ENCODE data around the gene LDLRAD1. TPM values are rescaled to one million over a fixed set of nuclear protein-coding genes. Genes with fewer than 3 reads are reported as not detected.

LDLRAD1 gene
- total RNA-seq, 4 donors from 2014 or later: not detected

- Histone ChIP-seq H3K36me3 (no peaks in the 10 kb centered on the region), H3K27me3 (no peaks in the 10 kb centered on the region), H3K4me1 (peaks cover 0 to 6% of the 10 kb centered on the region in 2 donors), H3K4me3 (replicated peaks in 1 of 3) (no peak overlapping the region), H3K27ac (no peak overlapping the region), H3K9me3 (no peaks in the 10 kb centered on the region)
- 80 to 83% methylated on average over 2 to 7 of the region's 9 CpGs for WGBS, 2 donors
- no peak for DNase-seq
- TF ChIP-seq CTCF (IDR thresholded peaks at IDR 0.05): no peak
- no peak for TF ChIP-seq POLR2A (IDR thresholded peaks at IDR 0.05)
- intact Hi-C loops (cut with DNase I): no loop called here
These were observed 6.0 kb downstream of the LDLRAD1 start for GRCh38 chr1:54012008-54012325.

DNA sequence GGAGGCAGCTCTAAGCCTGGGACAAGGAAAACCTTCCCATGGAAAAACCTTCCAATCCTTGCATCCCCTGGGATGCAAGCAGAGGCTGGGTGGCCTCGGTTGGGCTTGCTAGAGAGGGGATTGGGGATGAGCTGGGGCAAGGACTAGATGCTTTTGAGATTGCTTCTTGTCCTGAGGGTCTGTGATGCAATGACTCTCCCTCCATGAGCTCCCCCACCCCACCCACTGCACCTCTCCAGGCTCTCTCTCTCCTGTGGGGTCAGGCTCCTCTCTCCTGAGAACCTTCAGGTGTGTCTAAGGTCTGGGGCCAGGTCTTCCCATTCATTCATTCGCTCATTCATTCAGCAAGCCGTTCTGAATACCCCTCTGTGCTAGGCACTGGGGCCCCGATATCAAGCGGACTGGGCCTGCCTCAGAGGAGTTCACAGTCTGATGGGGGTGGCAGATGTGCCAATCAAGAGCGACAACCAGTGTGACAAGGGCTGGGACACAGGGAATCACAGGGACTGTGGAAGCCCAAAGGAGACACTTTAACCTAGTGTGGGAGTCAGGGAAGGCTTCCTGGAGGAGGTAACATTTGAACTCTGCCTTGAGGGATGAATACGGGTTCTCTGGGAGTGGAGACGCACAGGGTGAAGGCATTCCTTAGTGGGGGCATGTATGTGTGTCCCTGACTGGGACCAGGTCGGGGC, 6.5 kb downstream of the LDLRAD1 start:
- DNase-seq: no peak
- WGBS, 2 donors: 81 to 91% methylated on average over 9 of the region's 9 CpGs
- Histone ChIP-seq H3K27me3 (no peaks in the 10 kb centered on the region), H3K27ac (no peak overlapping the region), H3K4me1 (peaks cover 0 to 6% of the 10 kb centered on the region in 2 donors), H3K36me3 (no peaks in the 10 kb centered on the region), H3K4me3 (replicated peaks in 1 of 3) (no peak overlapping the region), H3K9me3 (no peaks in the 10 kb centered on the region)
- intact Hi-C loops (cut with DNase I): no loop called here
- TF ChIP-seq POLR2A (IDR thresholded peaks at IDR 0.05): no peak
- TF ChIP-seq CTCF (IDR thresholded peaks at IDR 0.05): no peak

DNA sequence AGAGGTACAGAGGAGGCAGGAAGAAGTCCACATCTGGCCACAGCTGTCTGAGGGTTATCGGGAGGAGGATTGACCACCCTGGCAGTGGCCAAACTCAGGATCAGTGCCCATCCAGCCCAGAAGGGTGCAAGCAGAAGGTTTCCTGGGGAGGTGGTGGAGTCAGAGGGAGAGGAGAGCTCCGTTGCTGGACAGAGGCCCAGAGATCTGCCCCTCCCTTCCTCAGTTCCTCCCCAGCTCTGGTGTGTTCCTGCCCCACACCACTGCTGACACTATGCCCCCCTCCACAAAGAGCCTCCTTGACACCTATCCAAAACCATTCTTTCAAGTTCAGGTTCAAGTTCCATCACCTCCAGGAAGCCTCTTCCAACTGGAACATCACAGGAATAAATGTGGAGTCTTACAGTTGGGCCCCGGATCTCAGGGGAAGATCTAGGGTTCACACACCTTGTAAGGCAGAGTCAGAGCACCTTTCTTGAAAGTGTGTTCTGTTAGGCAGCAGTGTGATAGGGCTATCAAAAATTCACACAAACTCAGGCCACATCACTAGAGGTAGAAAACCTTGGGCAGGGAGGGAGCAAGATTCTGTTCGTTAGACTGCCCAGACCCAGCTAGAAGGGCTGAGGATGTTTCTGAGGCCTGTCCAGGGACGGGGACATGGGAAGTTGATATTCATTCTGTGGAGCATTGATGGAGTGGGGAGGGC, 7.4 kb downstream of the LDLRAD1 start:
- 60 to 76% methylated on average over 4 to 5 of the region's 5 CpGs for WGBS, 2 donors
- no peak for DNase-seq
- TF ChIP-seq CTCF (IDR thresholded peaks at IDR 0.05) (no peak), POLR2A (IDR thresholded peaks at IDR 0.05) (no peak)

GRCh38 chr1:54009406-54009805, 8.6 kb downstream of the LDLRAD1 start:
- H3K27me3 ChIP-seq: no peaks in the 10 kb centered on the region
- H3K36me3 ChIP-seq: no peaks in the 10 kb centered on the region
- 81 to 93% methylated on average over 4 of the region's 4 CpGs for WGBS, 2 donors
- H3K9me3 ChIP-seq: no peaks in the 10 kb centered on the region
- no peak overlapping the region for H3K4me3 ChIP-seq (replicated peaks in 1 of 3)
- H3K4me1 ChIP-seq: no peaks in the 10 kb centered on the region
- no peak for DNase-seq
- intact Hi-C loops (cut with DNase I): no loop called here
- no peak for TF ChIP-seq POLR2A (IDR thresholded peaks at IDR 0.05)
- TF ChIP-seq CTCF (IDR thresholded peaks at IDR 0.05): no peak
- no peak overlapping the region for H3K27ac ChIP-seq

More for the DNA sequence above, 7.4 kb downstream of the LDLRAD1 start:
- Histone ChIP-seq H3K4me1 (no peaks in the 10 kb centered on the region), H3K4me3 (replicated peaks in 1 of 3) (no peak overlapping the region), H3K27ac (no peak overlapping the region), H3K27me3 (no peaks in the 10 kb centered on the region), H3K36me3 (no peaks in the 10 kb centered on the region), H3K9me3 (no peaks in the 10 kb centered on the region)
- intact Hi-C loops (cut with DNase I): no loop called here

GRCh38 chr1:54008876-54009275, 9.1 kb downstream of the LDLRAD1 start:
- DNase-seq: no peak
- 52% methylated on average over 11 to 12 of the region's 13 CpGs for WGBS, 2 donors

More at GRCh38 chr1:54008876-54009275, 9.1 kb downstream of the LDLRAD1 start:
- Histone ChIP-seq H3K4me3 (replicated peaks in 1 of 3) (no peak overlapping the region), H3K36me3 (no peaks in the 10 kb centered on the region), H3K4me1 (no peaks in the 10 kb centered on the region), H3K27ac (no peak overlapping the region), H3K9me3 (no peaks in the 10 kb centered on the region), H3K27me3 (no peaks in the 10 kb centered on the region)
- no peak for TF ChIP-seq CTCF (IDR thresholded peaks at IDR 0.05)
- no peak for TF ChIP-seq POLR2A (IDR thresholded peaks at IDR 0.05)
- intact Hi-C loops (cut with DNase I): no loop called here
